Cardiac fibroblast (primary cell): ENCODE measurements around the gene GPR39.

ENCODE experiments used
- DNase-seq, 2 donors: peaks; one replicate each; pipeline versions ENCODE4 v3.0.0 to v3.0.0-alpha.2; 2010; ENCODE audit warnings: low read depth in 2 of 2
- H3K4me3 ChIP-seq, 2 donors: replicated peaks in 1 of 2; 1 replicate in 1 of 2; 2 replicates in 1 of 2; pipeline ENCODE4 v1.5.1; 2011; ENCODE audit warnings: low read depth in 2 of 2, low read length in 2 of 2, mild to moderate bottlenecking in 2 of 2, moderate library complexity in 1 of 2
- CTCF ChIP-seq: IDR thresholded peaks from one replicate; pipeline ENCODE4 v1.5.1; 2011; ENCODE audit warnings: low read depth, mild to moderate bottlenecking, low read length, inconsistent platforms

The GPR39 gene

GRCh38 chr2:132478461-132479105 lies 62.0 kb downstream of the GPR39 start:
- TF ChIP-seq CTCF, result no peak
- no peak for DNase-seq
- no peak overlapping the region for H3K4me3 ChIP-seq

- TF ChIP-seq CTCF, result no peak
- DNase-seq, result no peak
- H3K4me3 ChIP-seq, result no peak overlapping the region
Observed at GRCh38 chr2:132479155-132479554, 62.5 kb downstream of the GPR39 start.

DNA sequence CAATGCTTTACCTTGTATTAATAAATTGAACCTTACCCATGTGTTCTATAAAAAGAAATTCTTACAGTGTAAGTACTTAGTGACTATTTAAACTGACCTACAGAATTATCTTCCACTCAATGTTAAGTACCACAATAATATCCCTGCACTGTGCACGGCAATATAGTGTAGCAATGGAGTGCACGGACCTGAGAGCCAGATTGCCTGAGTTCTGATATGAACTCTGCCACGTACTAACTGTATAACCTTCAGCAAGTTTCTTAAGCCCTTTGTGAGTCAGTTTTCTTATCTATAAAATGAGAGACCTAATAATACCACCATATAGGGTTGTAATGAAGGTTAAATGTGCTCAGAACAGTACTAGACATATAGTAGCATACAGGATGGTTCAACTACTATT lies 66.2 kb downstream of the GPR39 start:
- no peak for DNase-seq
- TF ChIP-seq CTCF, result no peak
- no peak overlapping the region for H3K4me3 ChIP-seq

- no peak for DNase-seq
- no peak overlapping the region for H3K4me3 ChIP-seq
- TF ChIP-seq CTCF, result no peak
Observed at GRCh38 chr2:132484144-132484543, 67.5 kb downstream of the GPR39 start.

GRCh38 chr2:132488491-132488890 lies 71.9 kb downstream of the GPR39 start:
- no peak for DNase-seq
- TF ChIP-seq CTCF, result no peak
- no peak overlapping the region for H3K4me3 ChIP-seq

GRCh38 chr2:132489150-132489549 lies 72.5 kb downstream of the GPR39 start:
- peak in 1 of 2 donors; percentile 30 for DNase-seq
- H3K4me3 ChIP-seq, result no peak overlapping the region
- no peak for TF ChIP-seq CTCF

DNA sequence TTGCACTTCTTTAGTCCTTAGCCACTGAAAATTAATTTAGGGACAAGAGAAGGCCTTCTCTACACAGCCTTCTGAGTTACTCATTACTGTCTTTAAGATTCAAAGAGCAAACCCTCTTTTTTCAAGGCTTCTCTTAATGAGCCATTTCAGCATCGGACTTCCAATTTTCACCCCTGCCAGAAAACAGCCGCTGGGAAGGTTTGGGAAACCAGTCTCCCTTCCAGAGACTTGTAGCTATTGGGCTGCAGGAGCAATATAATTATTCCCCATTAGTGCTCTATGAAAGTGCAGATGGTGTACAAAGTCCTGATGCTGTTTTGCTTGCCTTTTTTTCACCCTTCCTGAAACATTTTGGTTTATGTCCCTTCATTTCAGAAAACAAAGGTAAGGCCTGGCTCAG lies 79.3 kb downstream of the GPR39 start:
- no peak overlapping the region for H3K4me3 ChIP-seq
- no peak for DNase-seq
- no peak for TF ChIP-seq CTCF
